ENCODE data around the gene MYPN. TPM values are rescaled to one million over a fixed set of nuclear protein-coding genes. Genes with fewer than 3 reads are reported as not detected.
A peak's percentile ranks its signal among the peaks of the same experiment; 100 is the strongest.
"Not testable (repeated sequence)": the region's sequence is repeated elsewhere in the genome, so short reads cannot be mapped to it uniquely, and the experiment has no call there.

Gene MYPN, protein sequence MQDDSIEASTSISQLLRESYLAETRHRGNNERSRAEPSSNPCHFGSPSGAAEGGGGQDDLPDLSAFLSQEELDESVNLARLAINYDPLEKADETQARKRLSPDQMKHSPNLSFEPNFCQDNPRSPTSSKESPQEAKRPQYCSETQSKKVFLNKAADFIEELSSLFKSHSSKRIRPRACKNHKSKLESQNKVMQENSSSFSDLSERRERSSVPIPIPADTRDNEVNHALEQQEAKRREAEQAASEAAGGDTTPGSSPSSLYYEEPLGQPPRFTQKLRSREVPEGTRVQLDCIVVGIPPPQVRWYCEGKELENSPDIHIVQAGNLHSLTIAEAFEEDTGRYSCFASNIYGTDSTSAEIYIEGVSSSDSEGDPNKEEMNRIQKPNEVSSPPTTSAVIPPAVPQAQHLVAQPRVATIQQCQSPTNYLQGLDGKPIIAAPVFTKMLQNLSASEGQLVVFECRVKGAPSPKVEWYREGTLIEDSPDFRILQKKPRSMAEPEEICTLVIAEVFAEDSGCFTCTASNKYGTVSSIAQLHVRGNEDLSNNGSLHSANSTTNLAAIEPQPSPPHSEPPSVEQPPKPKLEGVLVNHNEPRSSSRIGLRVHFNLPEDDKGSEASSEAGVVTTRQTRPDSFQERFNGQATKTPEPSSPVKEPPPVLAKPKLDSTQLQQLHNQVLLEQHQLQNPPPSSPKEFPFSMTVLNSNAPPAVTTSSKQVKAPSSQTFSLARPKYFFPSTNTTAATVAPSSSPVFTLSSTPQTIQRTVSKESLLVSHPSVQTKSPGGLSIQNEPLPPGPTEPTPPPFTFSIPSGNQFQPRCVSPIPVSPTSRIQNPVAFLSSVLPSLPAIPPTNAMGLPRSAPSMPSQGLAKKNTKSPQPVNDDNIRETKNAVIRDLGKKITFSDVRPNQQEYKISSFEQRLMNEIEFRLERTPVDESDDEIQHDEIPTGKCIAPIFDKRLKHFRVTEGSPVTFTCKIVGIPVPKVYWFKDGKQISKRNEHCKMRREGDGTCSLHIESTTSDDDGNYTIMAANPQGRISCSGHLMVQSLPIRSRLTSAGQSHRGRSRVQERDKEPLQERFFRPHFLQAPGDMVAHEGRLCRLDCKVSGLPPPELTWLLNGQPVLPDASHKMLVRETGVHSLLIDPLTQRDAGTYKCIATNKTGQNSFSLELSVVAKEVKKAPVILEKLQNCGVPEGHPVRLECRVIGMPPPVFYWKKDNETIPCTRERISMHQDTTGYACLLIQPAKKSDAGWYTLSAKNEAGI (N-terminal part only)
- not detected in 2 replicates for total RNA-seq

DNA sequence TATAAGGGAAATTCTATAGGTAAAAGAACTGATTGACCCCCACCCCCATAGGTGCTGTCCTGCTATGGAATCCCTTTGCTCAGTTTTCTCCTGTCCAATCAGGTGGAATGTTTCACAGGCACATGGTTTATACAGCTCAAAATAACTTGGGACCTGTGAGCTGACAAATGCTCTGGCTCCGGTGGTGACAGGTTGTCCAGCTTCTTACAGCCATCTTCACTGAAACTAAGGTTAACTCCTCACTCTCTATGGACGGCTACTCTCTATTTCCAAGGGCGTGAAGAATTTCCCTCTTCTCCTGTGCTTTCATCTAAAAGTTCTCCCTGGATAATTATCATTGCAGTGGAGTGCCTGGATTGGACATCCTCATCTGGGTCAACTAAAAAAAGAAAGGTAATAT lies at the start of gene MYPN:
MYPN (plus strand) TSS at position 158 of the 400 bp plus-strand sequence. CDS start 11,951 bp downstream, outside the sequence.
- DNase-seq (ENCODE audit: low read depth in 2 of 2), result no peak

DNA sequence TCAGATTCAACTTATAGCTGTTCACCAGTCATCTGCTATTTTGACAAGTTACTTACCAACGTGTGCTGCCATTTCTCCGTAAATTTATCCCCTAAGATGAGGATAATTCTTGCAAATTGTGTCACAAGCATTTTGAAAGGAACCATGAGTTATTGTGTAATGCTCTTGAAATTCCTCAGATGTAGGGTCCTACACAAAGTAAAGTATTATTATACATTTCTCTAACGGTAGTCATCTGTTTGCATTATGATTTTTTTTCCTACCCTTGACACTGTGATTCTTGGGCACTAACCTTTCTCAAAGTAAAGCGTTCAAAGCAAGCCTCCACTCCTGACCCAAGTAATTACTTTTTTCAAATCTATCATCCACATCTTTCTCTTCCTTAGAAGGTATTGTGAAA lies 42.3 kb upstream of the MYPN start:
- no peak for DNase-seq (ENCODE audit: low read depth in 2 of 2)

DNA sequence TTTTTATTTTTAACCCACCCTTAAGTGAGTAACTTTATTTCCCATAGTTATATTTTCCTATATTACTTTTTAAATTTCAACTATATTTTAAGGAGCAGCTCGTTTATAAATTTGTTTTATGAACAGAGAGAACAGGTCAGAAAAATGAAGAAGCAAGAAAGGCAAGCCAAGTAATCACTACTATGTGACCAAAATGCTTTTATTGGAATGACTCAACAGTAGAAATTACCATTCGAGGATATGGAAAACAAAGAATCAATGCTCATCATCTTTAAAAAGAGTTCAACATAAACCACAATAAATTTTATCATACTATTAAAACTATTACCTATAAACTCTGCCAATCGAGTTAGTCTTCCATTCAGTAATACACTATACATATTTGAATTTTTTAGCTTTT lies 41.8 kb upstream of the MYPN start:
- DNase-seq (ENCODE audit: low read depth in 2 of 2), result no peak

DNA sequence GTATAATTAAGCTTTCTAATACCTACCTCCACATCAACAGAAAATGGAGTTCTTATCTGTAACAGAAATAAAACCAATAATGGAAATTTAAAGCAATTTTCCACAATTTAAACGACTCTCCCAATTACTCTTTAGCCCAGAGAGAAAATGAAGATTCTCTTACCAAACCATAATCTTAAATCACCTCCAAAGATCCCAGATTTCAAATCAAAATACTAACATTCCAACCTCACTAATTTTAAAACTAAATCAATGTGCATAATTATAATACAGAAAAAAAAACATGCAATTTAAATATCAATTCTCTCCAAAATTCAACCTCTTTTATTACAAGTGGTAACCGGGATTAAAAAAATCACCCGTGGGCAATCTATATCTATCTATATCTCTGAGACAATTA lies 35.7 kb upstream of the MYPN start:
- no peak for DNase-seq (ENCODE audit: low read depth in 2 of 2)

DNA sequence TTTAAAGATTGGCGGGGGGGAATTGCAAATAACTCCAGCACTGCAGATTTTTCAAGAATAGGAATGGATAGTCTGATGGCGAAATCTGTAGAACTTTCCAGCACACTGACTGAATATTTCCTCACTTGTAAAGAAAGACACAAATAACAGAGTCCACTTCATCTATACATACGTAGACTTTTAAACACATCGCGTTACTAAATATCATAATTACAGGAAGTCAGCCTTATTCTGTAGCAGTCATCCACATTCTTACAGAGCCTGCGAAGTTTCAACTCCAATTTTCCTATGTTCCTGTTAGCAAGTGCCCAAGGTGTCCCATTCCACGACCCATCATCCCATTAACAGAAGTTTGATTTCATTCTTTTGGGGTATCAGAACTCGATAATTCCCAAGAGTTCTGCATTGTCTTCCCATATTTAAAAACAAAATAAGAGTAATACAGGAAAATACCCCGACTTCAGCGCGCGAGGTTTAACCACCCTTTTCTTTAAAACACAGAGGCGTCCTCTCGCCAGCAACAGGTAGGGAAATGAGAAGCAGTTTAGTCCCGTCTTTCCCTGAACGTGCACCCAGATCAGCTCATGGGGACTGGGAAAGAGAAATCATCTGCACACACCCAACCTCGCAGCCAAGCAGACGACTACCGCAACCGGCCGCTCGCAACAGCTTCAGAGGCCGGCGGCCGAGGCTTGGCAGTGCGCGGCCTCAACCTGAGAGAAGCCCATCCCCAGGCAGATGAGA lies 35.1 kb upstream of the MYPN start:
- DNase-seq (ENCODE audit: low read depth in 2 of 2), result peak; percentile 35 to 36

DNA sequence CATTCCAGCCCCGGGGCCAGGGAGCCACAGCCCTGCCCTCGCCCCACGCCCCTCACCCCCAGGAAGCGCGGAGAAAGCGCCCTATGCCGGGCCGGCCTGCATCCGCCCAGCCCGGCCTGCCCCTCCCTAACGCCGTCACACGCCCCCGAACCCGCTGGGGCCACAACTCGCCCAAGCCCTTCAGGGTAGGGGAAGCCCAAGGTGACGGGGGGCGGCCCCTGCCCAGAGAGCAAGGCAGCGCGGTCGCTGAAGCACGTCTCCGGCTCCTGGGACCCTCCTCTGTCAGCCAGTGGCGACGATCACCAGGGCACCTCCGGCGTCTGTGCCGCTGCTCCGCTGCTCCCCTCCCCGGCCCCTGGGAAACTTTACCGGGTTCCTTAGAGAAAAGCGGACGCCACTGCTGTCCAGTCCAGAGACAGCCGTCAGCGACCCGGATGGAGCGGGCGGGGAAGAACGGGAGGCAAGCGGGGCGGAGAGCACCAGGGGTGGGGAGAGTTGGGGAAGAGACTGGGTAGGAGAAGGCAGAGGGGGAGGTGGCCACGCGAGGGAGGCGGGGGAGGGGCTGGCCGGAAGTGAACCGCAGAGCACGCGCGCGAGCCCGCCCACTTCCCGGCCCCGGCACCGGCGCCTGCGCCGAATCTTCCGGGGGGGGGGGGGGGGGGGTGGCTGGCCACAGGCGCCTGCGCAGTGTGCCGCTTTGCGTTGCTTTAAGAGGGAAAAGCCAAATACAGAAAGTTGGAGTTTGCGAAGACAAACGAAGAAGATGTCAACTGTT lies 34.3 kb upstream of the MYPN start, which contains the start of gene HERC4:
HERC4 (minus strand) TSS at position 509 of the 775 bp plus-strand sequence. CDS start 2,175 bp downstream, outside the sequence.
- peak; percentile 94 to 96 for DNase-seq (ENCODE audit: low read depth in 2 of 2)

DNA sequence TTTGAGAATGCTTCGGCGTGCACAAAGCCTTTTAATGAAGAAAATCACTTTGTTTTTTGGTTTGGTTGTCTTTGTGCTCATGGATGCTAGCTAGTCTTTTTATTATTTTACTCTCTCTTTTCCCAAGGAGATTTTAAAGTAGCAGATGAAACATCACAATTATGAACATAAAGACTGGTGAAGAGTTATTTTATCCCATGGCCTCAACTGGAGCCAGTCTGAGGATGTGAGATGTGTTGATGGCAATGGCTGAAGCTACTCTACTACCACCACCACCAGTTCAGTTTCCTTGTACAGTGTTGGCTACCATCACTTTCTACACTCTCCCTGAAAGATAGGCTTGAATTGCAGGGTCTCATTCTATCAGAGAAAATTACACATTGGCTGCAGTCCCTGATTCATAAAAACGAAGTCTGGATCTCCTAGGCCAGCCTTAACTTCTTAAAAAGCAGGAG lies 33.7 kb upstream of the MYPN start:
- DNase-seq (ENCODE audit: low read depth in 2 of 2), result no peak

DNA sequence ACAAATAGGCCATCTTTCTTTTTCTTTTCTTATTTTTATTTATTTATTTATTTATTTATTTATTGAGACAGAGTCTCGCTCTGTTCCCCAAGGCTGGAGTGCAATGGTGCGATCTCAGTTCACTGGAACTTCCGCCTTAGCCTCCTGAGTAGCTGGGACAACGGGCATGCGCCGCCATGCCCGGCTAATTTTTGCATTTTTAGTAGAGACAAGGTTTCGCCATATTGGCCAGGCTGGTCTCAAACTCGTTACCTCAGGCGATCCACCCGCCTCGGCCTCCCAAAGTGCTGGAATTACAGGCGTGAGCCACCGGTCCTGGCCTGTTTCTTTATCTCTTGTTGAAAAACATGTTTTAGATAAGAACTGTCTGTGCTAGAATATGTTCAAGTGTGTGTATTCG lies 33.2 kb upstream of the MYPN start:
- DNase-seq (ENCODE audit: low read depth in 2 of 2), result not testable (repeated sequence)

DNA sequence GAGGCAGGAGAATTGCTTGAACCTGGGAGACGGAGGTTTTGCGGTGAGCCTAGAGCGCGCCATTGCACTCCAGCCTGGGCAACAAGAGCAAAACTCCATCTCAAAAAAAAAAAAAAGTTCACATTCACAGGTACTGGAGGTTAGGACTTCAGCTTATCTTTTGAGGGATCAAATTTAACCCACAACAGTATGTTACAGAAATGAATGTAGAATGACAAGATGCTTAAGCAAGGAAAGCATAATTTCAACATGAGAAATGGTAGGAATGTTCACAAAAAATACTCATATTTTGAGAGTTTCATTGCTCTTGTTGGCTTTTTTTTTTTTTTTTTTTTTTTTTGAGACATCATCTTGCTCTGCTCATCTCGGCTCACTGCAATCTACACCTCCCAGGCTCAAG lies 32.3 kb upstream of the MYPN start:
- DNase-seq (ENCODE audit: low read depth in 2 of 2), result no peak

DNA sequence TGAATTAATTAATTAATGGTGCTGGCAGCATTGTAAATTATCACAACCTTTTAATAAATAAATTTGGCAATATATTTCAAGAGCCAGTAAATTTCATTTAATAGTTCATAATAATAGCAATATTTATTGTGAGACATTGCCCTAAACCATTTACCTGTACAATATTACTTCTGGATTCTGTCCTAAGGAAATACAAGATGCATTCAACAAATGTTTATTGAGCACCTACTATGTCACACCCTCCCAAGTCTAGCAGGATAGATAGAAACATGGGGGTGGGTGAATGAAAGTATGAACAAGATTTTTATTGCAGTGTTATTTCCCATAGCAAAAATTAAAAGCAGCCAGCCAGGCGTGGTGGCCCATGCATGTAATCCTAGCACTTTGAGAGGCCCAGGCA lies 29.9 kb upstream of the MYPN start:
- DNase-seq (ENCODE audit: low read depth in 2 of 2), result no peak

DNA sequence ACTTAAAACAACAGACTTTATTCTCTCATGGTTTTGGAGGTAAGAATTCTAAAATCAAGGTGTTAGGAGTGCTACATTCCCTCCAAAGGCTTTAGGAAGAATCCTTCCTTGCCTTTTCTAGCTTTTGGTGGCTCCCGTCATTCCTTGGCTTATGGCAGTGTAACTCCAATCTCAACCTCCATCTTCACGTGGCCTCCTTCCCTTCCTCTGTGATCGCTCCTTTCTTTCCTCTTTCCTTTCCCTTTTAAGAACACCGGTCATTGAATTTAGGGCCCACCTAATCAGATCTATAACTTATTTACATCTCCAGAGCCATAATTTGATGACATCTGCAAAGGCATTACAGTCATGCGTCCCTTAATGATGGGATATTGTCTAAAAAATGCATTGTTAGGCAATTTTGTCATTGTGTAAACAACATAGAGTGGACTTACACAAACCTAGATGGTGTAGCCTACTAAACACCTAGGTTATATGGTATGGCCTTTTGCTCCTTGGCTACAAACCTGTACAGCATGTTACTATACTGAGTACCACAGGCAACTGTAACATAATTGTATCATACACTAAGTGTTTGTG lies 28.3 kb upstream of the MYPN start:
- DNase-seq (ENCODE audit: low read depth in 2 of 2), result no peak

DNA sequence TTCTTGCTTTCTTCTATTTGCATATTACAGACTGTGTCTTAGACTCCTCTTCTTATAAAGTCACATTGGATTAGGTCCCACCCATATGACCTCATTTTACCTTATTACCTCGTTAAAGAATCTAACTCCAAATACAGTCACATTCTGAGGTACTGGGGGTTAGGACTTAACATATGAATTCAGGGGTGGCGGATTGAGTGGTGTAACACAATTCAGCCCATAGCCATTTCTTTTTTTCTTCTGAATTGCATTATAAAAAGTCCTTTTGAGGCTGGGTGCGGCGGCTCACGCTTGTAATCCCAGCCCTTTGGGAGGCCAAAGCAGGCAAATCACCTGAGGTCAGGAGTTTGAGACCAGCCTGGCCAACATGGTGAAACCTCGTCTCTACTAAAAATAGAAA lies 27.4 kb upstream of the MYPN start:
- DNase-seq (ENCODE audit: low read depth in 2 of 2), result no peak

DNA sequence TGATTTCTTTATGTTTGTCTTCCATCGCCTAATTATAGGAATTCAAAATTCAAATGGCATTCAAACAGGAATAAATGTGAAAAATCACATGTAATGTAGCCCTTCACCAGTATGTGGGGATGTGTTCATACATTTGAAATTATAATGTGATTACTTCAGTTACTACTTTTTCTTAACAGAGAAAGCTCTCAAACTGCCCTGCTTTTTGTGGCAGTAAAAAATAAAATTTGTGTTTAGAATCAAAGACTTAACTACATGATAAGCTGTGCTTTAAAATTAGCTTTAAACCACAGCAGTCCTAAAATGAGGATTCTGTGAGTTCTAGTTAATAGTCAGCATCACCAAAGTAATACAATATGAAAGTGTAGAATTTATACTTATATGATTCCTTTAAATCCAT lies 26.4 kb upstream of the MYPN start:
- DNase-seq (ENCODE audit: low read depth in 2 of 2), result peak; percentile 49 to 56

DNA sequence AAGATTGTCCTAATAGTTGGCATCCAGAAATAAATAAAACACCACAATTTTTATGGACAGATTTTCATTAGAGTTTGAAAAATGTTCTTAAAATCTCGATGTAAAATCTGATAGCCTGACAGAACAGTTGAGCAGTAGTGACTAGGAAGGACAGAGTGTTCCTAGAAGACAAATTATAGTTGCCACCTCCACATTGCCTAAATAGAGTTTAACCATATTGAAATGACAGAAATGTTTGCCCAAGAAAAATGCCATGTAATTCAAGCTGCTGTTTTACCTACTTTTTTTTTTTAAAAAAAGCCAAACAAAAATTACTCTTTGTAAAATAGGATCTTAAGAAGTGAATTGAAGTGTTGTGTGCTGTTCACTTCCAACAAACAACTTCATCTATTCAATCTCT lies 25.3 kb upstream of the MYPN start:
- DNase-seq (ENCODE audit: low read depth in 2 of 2), result no peak

DNA sequence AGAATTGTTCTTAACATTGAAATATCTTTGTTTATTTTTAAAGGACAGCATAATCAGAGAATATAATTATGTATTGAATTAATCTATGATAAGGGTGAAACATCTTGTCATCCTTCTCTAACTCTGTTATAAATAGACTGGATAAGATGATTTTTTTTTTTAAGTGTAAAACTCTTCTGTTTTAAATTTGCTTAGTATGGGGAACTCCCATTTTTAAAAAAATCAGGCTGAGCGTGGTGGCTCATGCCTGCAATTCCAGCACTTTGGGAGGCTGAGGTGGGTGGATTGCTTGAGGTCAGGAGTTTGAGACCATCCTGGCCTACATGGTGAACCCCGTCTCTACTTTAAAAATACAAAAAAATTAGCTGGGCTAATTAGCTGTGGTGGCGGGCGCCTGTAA lies 24.8 kb upstream of the MYPN start:
- no peak for DNase-seq (ENCODE audit: low read depth in 2 of 2)

DNA sequence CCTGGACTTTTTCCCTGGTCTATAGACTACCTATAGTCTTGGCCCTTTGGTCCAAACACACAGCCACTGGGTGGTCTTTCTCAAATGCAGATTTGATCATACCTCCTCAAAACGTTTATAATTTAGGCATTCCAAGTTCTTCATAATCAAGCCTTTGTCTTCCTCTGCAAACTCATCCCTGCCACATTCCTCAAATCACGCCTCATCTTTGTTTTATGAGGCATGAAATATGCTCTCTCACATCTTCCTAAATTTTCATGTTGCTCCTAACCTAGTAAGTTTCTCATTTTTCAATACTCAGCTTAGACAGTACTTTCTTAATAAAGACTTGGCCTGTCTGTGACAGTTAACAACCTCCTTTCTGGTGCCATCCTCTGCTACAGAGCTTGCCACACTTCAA lies 23.3 kb upstream of the MYPN start:
- no peak for DNase-seq (ENCODE audit: low read depth in 2 of 2)

DNA sequence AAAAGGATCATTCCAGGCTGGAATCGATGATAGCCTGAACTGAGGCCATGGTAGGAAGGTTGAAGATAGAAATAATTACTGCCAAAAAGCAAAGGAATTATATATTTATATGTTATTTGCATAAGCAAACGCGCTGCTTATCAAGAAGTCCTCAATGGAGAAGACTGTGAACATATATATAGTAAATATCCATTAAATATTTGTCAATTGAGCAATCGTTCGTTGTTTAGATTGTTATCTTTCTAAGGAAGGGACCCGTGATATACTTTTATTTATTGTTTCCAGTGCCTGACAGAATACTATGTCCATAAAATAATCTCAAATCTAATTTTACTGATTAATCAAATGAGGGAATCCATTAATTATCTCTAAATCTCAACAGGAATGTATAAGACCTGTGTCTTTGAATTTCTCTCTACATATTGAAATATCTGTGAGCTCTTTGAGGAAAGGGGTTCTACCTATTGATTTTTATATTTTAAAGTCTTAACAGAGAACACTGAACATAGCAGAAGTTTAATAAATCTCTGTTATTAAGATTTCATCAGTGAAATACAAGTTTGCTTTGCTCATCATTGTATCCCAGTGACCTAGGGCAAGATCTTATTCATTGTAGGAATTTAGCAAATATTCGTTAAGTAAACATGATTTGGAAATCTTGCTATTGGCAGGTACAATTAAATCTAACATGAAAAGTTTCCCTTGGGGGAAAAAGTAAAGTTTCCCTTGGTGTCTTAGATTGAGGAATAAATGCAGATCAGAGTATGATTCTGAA lies 22.2 kb upstream of the MYPN start:
- DNase-seq (ENCODE audit: low read depth in 2 of 2), result no peak

DNA sequence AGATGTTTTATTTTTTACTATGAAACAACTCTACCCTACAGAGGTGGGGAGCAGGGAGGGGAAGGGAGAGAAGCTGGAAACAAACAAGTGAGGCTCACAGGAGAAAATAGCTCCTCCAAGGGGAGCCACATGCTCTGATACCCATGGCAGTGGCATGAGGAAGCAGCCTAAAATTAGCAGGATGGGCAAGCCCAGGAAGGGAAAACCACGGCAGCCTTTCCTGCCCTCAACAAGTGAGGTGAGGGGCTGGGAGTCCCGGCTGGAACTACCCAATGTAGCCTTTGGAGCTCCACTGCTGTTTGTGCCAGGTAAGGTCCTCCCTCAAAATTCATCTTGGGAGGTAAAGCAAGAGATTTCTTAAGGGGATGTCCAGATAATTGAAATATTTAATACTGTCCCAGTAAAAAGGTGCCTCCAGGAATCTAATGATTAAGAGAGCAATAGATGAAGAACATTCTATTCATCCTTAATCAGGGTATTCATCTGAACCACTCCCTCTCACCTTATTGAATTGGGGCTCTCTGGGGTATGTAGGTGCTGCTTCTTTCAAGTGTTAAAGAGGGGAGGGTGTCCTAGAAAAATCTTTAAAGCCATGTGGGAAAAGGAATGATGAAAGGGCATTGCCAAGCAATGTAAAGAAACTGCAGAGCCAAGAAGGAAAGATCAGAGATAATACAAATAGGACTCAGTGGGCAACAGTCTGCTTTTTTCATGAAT lies 21.4 kb upstream of the MYPN start:
- DNase-seq (ENCODE audit: low read depth in 2 of 2), result no peak

All from lung microvascular endothelial cell (primary cell).